Hematopoietic multipotent progenitor cell treated with erythropoietin and hydrocortisone succinate and interleukin-3 and kit ligand, for 6 days (in vitro differentiated cells): ENCODE data around the gene PTPRN2.
"Not testable (repeated sequence)": the region's sequence is repeated elsewhere in the genome, so short reads cannot be mapped to it uniquely, and the experiment has no call there.

Experiments
- DNase-seq: peaks from one replicate; pipeline ENCODE4 v3.0.0-alpha.2; 2015

The PTPRN2 gene

DNA sequence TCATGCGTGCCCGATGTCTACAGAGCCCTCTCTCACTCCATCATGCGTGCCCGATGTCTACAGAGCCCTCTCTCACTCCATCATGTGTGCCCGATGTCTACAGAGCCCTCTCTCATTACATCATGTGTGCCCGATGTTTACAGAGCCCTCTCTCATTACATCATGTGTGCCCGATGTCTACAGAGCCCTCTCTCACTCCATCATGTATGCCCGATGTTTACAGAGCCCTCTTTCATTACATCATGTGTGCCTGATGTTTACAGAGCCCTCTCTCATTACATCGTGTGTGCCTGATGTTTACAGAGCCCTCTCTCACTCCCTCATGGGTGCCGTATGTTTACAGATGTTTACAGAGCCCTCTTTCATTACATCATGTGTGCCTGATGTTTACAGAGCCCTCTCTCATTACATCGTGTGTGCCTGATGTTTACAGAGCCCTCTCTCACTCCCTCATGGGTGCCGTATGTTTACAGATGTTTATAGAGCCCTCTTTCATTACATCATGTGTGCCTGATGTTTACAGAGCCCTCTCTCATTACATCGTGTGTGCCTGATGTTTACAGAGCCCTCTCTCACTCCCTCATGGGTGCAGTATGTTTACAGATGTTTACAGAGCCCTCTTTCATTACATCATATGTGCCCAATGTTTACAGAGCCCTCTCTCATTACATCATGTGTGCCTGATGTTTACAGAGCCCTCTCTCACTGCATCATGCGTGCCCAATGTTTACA lies 739.7 kb downstream of the PTPRN2 start:
- not testable (repeated sequence) for DNase-seq

- DNase-seq, result not testable (repeated sequence)
These were observed 740.9 kb downstream of the PTPRN2 start for GRCh38 chr7:157846746-157847145.

DNA sequence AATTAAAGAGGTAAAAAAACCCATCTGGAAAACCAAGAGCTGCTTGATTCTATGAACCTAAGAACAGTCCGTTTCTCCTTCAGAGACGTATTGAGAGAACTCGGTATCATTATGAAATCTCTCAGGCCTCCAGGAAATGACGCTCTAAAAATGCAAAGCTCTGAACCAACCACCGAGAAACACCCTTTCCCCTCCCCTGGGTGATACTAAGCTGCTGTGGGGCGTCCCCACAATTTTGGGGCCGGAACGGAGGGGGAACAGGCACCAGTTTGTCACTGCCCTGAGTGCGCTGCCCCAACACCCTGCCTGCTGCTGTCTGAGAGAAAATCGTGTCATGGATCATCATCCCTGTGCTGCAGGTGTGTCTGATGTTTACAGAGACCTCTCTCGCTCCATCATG lies 741.4 kb downstream of the PTPRN2 start:
- DNase-seq, result no peak

- DNase-seq, result no peak
These were observed 742.3 kb downstream of the PTPRN2 start for GRCh38 chr7:157845203-157845835.

DNA sequence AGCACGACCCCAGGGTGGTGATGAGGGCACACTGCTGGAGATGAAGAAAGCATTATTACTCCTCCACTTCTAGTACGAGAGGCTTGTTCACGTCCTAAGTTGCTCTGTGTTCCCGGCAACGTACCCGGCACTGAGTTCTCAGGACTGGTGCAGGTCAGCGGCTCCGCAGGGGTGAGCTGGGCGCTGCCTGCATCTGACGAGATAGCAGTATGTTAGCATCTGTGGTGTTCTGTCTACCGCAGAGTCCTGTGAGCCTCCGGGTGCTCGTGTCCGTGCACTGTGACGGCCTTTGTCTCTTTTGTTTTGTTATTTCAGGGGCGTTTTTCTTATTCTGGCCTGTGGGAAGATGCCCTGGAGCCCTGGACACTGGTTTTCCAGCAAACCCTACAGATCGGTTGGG lies 743.0 kb downstream of the PTPRN2 start:
- no peak for DNase-seq

DNA sequence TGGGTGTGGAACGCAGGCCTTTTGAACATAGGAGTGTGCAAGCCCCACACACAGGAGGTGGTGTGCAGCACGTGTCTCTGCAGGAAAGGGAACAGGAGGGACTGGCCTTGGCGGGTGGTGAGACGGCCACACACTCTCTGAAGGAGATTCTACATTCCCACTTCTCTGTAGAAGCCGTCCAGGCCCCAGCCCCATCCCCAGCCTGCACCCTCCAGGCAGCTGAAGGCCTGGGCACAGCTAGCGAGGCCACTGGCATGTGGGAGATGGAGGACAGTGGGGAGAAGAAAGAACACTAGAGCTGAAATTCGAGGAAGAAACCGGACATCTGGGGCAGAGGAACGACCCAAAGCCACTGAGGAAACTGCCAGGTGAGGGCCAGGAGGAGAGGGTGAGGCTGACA lies 743.5 kb downstream of the PTPRN2 start:
- DNase-seq, result no peak

DNA sequence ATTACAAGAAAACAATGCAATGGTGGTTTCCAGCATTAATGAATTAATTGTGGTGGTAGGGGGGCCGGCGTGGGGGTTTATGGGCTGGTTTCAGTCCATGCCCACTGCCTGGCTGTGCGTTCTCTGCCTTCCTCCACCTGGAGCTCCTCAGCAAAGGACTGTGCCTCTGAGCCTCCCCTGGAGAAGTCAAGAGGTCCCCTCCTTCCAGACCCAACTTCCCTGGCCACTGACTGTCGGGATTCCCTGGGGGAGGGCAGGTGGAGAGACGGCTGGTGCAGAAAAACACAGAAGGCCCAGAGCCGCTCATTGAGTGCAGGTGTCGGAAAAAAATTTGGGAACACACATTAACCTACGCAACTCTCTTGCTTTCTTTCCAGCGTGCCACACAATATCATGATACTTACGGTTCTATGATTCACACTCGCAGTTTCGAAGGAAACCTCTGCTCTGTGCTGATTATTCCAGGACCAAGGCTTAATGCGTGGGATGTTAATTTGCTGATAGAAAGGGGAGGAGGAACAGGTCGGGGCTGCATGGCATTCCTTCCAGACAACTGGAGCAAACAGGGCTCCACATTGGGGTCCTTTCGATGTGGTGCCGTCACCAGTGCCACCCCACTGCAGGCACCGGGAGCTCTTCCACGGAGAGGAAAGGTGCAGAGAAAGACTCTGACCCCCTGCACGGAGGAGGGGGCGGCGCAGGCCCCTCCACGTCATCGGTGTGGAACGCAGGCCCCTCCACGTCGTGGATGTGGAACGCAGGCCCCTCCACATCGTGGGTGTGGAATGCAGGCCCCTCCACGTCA lies 744.1 kb downstream of the PTPRN2 start:
- no peak for DNase-seq

DNA sequence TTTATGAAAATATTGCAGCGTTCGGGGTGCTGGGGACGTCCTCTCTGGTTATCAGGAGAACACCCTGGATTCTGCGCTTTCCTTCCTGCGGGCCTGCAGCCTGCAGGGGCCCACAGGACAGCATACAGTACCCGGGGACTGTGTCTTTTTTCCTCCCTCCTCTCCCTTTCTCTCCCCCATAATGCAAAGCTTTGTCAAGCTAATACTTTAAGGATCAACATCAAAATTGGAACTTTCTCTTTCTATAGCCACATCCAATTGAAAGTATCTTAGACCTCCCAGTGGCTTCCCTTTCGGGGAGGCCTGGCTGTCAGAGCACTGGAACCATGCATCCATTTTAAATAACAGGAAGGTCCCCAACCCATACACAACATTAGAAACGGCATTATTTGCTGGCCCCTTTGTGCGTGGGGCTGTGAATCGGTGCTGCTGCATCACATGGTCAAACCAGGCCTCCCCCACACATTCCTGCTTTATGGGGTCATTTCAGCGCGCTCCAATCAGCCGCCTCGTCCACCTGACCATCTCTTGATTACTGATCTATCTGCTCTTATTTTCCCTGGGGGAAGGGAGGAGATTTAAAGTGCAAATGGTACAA lies 745.8 kb downstream of the PTPRN2 start:
- DNase-seq, result no peak

DNA sequence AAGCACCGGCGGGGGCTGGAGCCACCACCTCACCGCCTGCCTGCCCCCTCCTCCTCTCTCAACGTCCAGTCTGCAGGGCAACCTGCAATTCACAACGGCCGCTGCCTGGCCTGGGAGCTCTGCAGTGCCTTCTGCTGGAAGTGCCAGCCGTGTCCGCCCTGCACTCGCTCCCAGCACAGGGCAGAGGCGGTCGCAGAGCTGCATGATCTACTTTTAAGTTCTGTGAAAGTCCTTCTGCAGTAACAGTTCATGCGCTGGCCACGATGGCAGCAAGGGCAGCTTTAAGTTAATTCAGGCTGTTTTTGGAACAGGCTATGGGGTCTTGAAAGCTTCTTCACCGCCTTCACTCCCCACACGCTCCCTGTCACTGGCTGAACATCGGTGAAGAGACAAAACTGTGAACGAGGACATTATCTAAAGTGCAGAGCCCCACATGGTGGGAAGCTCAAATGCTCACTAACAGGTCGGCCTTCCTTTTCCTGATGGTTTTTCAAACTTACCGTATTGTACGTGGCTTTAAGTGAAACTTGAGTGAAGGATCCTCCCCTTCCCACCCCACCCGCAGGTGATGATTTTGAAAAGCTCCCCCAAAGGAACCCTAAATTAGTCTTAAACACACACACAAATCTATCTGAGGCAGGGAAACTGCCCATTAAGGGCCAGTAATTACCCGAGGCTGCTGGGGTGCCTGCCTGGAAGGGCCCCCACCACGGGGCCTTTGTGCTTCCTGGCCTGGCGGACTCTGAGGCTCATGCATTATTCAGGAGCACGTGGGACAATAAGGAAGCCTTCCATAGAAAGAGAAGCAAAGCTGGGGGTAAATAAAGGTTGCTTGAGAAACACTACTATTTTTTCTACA lies 746.5 kb downstream of the PTPRN2 start:
- no peak for DNase-seq

DNA sequence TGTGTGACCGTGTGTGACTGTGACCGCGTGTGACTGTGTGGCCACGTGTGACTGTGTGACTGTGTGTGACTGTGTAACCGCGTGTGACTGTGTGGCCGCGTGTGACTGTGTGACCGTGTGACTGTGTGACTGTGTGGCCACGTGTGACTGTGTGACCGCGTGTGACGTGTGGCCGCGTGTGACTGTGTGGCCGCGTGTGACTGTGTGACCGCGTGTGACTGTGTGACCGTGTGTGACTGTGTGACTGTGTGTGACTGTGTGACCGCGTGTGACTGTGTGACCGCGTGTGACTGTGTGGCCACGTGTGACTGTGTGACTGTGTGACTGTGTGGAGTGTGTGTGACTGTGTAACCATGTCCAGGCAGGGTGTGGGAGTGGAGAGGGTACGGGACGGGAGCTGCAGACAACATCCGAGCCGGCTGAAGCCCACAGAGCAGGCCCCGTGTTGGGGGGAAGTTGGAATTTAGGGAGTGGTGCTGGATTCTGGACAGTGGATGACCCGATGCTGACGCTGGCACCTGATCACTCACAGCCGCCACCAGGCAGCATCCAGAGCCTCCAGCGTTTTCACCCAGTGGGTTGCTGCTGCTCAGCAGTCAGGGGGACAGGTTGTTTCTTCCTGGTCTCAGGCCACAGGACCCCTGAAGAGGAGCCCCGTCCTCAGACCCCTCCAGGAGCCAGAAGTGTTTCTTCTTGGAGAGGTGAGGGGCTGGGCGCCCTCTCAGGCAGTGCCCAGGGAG lies 747.3 kb downstream of the PTPRN2 start:
- no peak for DNase-seq

DNA sequence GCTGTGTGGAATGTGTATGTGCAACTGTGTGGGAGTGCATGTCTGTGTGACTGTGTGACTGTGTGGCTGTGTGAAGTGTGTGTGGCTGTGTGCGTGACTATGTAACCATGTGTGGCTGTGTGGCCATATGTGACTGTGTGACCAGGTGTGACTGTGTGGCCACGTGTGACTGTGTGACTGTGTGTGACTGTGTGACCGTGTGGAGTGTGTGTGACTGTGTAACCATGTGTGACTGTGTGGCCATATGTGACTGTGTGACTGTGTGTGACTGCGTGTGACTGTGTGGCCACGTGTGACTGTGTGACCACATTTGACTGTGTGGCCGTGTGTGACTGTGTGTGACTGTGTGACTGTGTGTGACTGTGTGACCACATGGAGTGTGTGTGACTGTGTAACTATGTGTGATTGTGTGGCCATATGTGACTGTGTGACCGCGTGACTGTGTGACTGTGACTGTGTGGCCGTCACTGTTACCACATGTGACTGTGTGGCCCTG lies 747.9 kb downstream of the PTPRN2 start:
- no peak for DNase-seq

DNA sequence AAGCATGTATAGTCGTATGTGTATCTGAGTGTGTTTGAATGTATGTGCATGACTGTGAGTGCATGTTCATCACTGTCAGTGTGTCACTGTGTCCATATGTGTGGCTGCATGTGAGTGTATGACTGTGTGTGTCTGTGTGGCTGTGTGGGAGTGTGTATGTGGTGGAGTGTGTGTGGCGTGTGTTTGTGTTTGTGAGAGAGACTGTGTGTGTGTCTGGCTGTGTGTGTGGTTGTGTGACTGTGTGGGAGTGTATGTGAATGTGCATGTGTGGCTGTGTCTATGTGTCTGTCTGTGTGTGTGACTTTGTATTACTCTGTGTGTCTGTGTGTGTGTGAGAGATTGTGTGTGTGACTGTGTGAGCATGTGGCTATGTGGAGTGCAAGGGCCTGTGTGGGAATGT lies 748.4 kb downstream of the PTPRN2 start:
- DNase-seq, result no peak

GRCh38 chr7:157837561-157837960 lies 750.1 kb downstream of the PTPRN2 start:
- DNase-seq, result no peak

GRCh38 chr7:157837047-157837446 lies 750.6 kb downstream of the PTPRN2 start:
- no peak for DNase-seq

- no peak for DNase-seq
These were observed 753.0 kb downstream of the PTPRN2 start for GRCh38 chr7:157834501-157835163.

GRCh38 chr7:157832866-157833607 lies 754.6 kb downstream of the PTPRN2 start:
- DNase-seq, result no peak

- DNase-seq, result no peak
These were observed 755.2 kb downstream of the PTPRN2 start for GRCh38 chr7:157832421-157832820.

DNA sequence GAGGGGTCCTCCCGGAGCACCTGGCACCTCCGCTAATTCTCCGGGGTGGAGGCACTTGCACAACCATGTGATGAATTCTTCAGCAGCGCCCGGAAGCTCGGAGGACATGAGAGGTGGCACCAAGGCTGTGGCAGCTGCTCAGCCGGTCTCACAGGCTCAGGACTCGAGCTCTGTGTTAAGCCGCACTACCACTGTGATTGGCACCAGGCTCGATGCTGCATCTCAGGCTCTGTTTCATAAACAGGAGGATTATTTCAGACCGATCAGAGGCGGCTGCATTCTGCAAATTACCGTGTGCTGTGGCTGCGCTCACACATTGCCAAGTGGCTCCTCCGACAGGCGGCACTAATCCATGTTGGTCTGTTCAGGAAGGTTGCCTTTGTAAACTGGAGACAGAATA lies 755.6 kb downstream of the PTPRN2 start:
- no peak for DNase-seq

GRCh38 chr7:157831143-157831905 lies 756.3 kb downstream of the PTPRN2 start:
- DNase-seq, result no peak
